ENCODE results near the gene ZSCAN31.

GRCh38 chr6:28330041-28330440, 5.9 kb downstream of the ZSCAN31 start:
- TF ChIP-seq ZNF512 (CRISPR knock-in tag; IDR thresholded peaks at IDR 0.05; ENCODE audit: borderline replicate concordance), result no peak
- no peak for TF ChIP-seq CTCF (IDR thresholded peaks at IDR 0.05)

Data from WTC11 (cell line).